ENCODE measurements around the gene PNPT1. TPM values are rescaled to one million over a fixed set of nuclear protein-coding genes. Genes with fewer than 3 reads are reported as not detected.

Gene PNPT1
- total and polyA plus RNA-seq, 2 of the 4 experiments (the other 2 are of a cell fraction), result 11.2 to 14.3 TPM

- peak; percentile 32 for TF ChIP-seq RCOR1 (IDR thresholded peaks at IDR 0.05; ENCODE audit: insufficient replicate concordance, low read length)
Measured at GRCh38 chr2:55617175-55618024, 76.2 kb downstream of the PNPT1 start, which contains the start of gene PPP4R3B (continued).

GRCh38 chr2:55616551-55617174 lies 77.0 kb downstream of the PNPT1 start:
- no peaks in the 10 kb centered on the region for H3K9me3 ChIP-seq (ENCODE audit: control insufficient read depth, insufficient read depth, low read length)
- peak overlapping the region; percentile 88 for H3K4ac ChIP-seq (ENCODE audit: low read depth, low read length)
- peak overlapping the region; percentile 87 for H3K56ac ChIP-seq (ENCODE audit: extremely low read depth, insufficient read depth, low read length)
- H2AK5ac ChIP-seq (ENCODE audit: low read depth, low read length), result peak overlapping the region; percentile 71
- DNase-seq (peak; percentile 68), ATAC-seq (ENCODE audit: low read depth) (peak; percentile 5)
- peak overlapping the region; percentile 39; the same call in 1 of the 2 replicates for H2BK20ac ChIP-seq (ENCODE audit: low read depth, low read length)
- dilution Hi-C loops (cut with HindIII; ENCODE audit: low sequenced_read_pairs, unreplicated experiment) (no loop called here), in situ Hi-C loops (cut with MboI; ENCODE audit: low sequenced_read_pairs) (no loop called here), intact Hi-C loops (cut with micrococcal nuclease) (no loop called here)
- peak overlapping the region; percentile 53 for H3K18ac ChIP-seq (ENCODE audit: low read depth, low read length)
- H4K91ac ChIP-seq (ENCODE audit: insufficient read depth, low read depth, low read length), result peak overlapping the region; percentile 81
- H2AK9ac ChIP-seq (replicated peaks; ENCODE audit: low read depth, low read length, poor library complexity), result peak overlapping the region; percentile 98
- peaks cover 6% of the 10 kb centered on the region for H3K36me3 ChIP-seq (ENCODE audit: control insufficient read depth, insufficient read depth, low read length)
- H4K5ac ChIP-seq (ENCODE audit: low read depth, low read length), result peak overlapping the region; percentile 72
- 0% methylated on average over 6 of the region's 24 CpGs; no CpG with 5 or more reads in 1 of the 2 experiments for WGBS, 2 experiments (ENCODE audit: extremely low coverage in 2 of 2, insufficient read length in 1 of 2)
- no peaks in the 10 kb centered on the region for H3K27me3 ChIP-seq (ENCODE audit: control insufficient read depth, insufficient read depth, low read length)
- peaks cover 12% of the 10 kb centered on the region; the same call in 1 of the 2 replicates for H4K20me1 ChIP-seq (ENCODE audit: insufficient read depth, low read length)
- H3K14ac ChIP-seq (replicated peaks; ENCODE audit: low read depth, low read length), result peak overlapping the region; percentile 92
- H3K27ac ChIP-seq (ENCODE audit: insufficient read depth, low read length), result peak overlapping the region; percentile 82
- ChIA-PET CTCF (no interaction called here), POLR2A (ENCODE audit: unreplicated experiment) (no interaction called here)
- TF ChIP-seq BHLHE40 (IDR thresholded peaks at IDR 0.05; ENCODE audit: low read depth, low read length), result peak; percentile 55; the same call in 1 of the 2 replicates
- TF ChIP-seq MAFK (IDR thresholded peaks at IDR 0.05; ENCODE audit: low read depth, low read length), result peak; percentile 36; the same call in 1 of the 2 replicates
- peak; percentile 7 for TF ChIP-seq POLR2A (IDR thresholded peaks at IDR 0.05; ENCODE audit: low read depth, low read length)
- no peak for TF ChIP-seq CEBPB (IDR thresholded peaks at IDR 0.05; ENCODE audit: low read depth, low read length)
- no peak for TF ChIP-seq USF2 (IDR thresholded peaks at IDR 0.05; ENCODE audit: low read depth, low read length)
- peak; percentile 77; the same call in 1 of the 2 replicates for TF ChIP-seq MXI1 (IDR thresholded peaks at IDR 0.05; ENCODE audit: borderline replicate concordance, low read depth, low read length)
- H3K4me2 ChIP-seq (ENCODE audit: low read depth, low read length), result peak overlapping the region; percentile 84
- peak overlapping the region; percentile 94 for H3K23ac ChIP-seq (ENCODE audit: low read depth, low read length)
- no TSS peak for BruUV-seq (replicated peaks)
- peaks cover 3% of the 10 kb centered on the region for H3K4me1 ChIP-seq (ENCODE audit: control insufficient read depth, insufficient read depth, low read length)
- peak overlapping the region; percentile 70 to 96 for H4K8ac ChIP-seq (ENCODE audit: low read depth in 2 of 2, low read length in 2 of 2)
- peak overlapping the region; percentile 83 for H2BK5ac ChIP-seq (ENCODE audit: low read depth, low read length, poor library complexity, severe bottlenecking)
- peaks cover 9% of the 10 kb centered on the region; the same call in 1 of the 2 replicates for H3K9me1 ChIP-seq (ENCODE audit: insufficient read depth, low read length)
- peak overlapping the region; percentile 97 for H3K9ac ChIP-seq (ENCODE audit: low read depth, low read length)
- peaks cover 19 to 50% of the 10 kb centered on the region in 2 experiments for H3K79me1 ChIP-seq (ENCODE audit: low read depth in 1 of 2, low read length in 2 of 2)
- H2BK120ac ChIP-seq (ENCODE audit: low read depth, low read length), result peak overlapping the region; percentile 68
- peak overlapping the region; percentile 94 for H2AFZ ChIP-seq (replicated peaks; ENCODE audit: low read length, poor library complexity)
- H2BK15ac ChIP-seq (ENCODE audit: low read depth, low read length), result peak overlapping the region; percentile 2; the same call in 1 of the 3 replicates
- peak overlapping the region; percentile 94 for H3K4me3 ChIP-seq (ENCODE audit: insufficient read depth, low read depth, low read length)

Measured in IMR-90 (cell line).